A673 (cell line): ENCODE measurements around the gene PCBP3. TPM values are rescaled to one million over a fixed set of nuclear protein-coding genes. Genes with fewer than 3 reads are reported as not detected.

Source experiments
- BruUV-seq: library from RNA; stranded (reverse); fragments of 400-500 nt; replicated peaks from 2 replicates; lab custom pipeline; 2021; lab: Mats Ljungman, UMichigan
- CTCF ChIA-PET: fragments of 300-600 bp; sonication (Branson Sonifier 250); formaldehyde crosslinking; loops from one replicate; lab custom pipeline; 2022; ENCODE audit warnings: antibody characterized with exemption; lab: Charles Lee
- POLR2A ChIA-PET: fragments of 300-600 bp; sonication (Branson Sonifier 250); formaldehyde crosslinking; loops from one replicate; lab custom pipeline; 2022; ENCODE audit warnings: antibody characterized with exemption; ENCODE audit not compliant: low non-redundant PET; lab: Charles Lee
- DNase-seq: peaks from one replicate; pipeline ENCODE4 v3.0.0-alpha.2; 2015; ENCODE audit warnings: low spot score
- H3K27ac ChIP-seq: fragments of 200-600 bp; sonication (generic); 2 replicates; pipeline ENCODE4 v1.5.1; 2016; ENCODE audit warnings: mixed run types, low read depth, mild to moderate bottlenecking, mixed read lengths, antibody characterized with exemption, low read length; ENCODE audit not compliant: poor library complexity, severe bottlenecking
- H3K27me3 ChIP-seq: fragments of 200-600 bp; sonication (generic); replicated peaks from 2 replicates; pipeline ENCODE4 v1.6.1; 2017; ENCODE audit warnings: mixed run types, low read depth, mild to moderate bottlenecking, mixed read lengths, antibody characterized with exemption, low read length; ENCODE audit not compliant: insufficient read depth, poor library complexity
- H3K36me3 ChIP-seq: fragments of 200-600 bp; sonication (generic); 2 replicates; pipeline ENCODE4 v1.6.1; 2016; ENCODE audit warnings: mixed run types, mild to moderate bottlenecking, mixed read lengths, antibody characterized with exemption, low read length; ENCODE audit not compliant: insufficient read depth, poor library complexity, severe bottlenecking
- H3K4me1 ChIP-seq: fragments of 200-600 bp; sonication (generic); 2 replicates; pipeline ENCODE4 v1.6.1; 2017; ENCODE audit warnings: mixed run types, mild to moderate bottlenecking, mixed read lengths, antibody characterized with exemption, low read length; ENCODE audit not compliant: insufficient read depth, poor library complexity, severe bottlenecking
- H3K4me3 ChIP-seq: fragments of 200-600 bp; sonication (generic); 2 replicates; pipeline ENCODE4 v1.5.1; 2016; ENCODE audit warnings: low read depth, mixed run types, mild to moderate bottlenecking, mixed read lengths, low read length; ENCODE audit not compliant: poor library complexity, severe bottlenecking
- H3K9me3 ChIP-seq: fragments of 200-600 bp; sonication (generic); 2 replicates; pipeline ENCODE4 v1.6.1; 2016; ENCODE audit warnings: mixed run types, low read depth, mild to moderate bottlenecking, mixed read lengths, antibody characterized with exemption, low read length; ENCODE audit not compliant: poor library complexity, severe bottlenecking
- EZH2 ChIP-seq: fragments of 200-600 bp; sonication (generic); IDR thresholded peaks from 2 replicates; pipeline ENCODE4 v1.6.1; 2017; ENCODE audit warnings: borderline replicate concordance, low read depth, mild to moderate bottlenecking, mixed read lengths, antibody characterized with exemption, low read length; ENCODE audit not compliant: poor library complexity, severe bottlenecking
- intact Hi-C: fragments of 100-400 bp; cut with micrococcal nuclease; formaldehyde crosslinking; loops from one replicate; pipeline ENCODE4 v1.10.0; 2022; ENCODE audit not compliant: unreplicated experiment
- total RNA-seq: library from RNA; stranded (reverse); gene quantifications from 2 replicates; pipeline ENCODE4 v1.2.3, GENCODE V29; 2021
- TF ChIP-seq, protein P1 (sequence below): fragments of 300-800, 200-600 bp; sonication (generic); conservative IDR thresholded peaks from 2 replicates; pipeline ENCODE4 v1.5.1; 2017; ENCODE audit warnings: low read depth, mild to moderate bottlenecking, antibody characterized with exemption, low read length, moderate library complexity, mixed read lengths

The PCBP3 gene
- total RNA-seq, 1 experiment from 2014 or later = 25.6 TPM

DNA sequence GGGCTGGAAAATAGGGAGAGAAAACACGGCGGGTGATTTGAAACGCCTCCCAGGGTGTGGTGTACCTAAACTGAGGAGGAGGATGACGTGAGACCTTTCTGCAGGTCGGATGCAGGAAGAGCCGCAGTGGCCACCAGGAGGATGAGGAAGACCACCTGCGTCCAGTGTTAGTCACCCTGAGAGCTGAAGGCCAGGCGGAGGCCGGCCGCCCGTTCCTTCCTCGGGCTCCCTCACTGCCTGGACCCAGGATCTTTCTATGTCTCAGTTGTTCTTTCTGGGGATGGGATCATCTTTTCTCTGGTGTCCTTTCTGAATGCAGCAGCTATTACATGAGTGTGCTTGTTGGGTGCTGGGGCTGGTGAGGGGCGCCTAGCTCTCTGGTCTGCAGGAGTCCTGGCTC is 263.3 kb downstream of the PCBP3 start:
- no peak for DNase-seq
- no peaks in the 10 kb centered on the region for H3K27me3 ChIP-seq
- BruUV-seq = no TSS peak
- ChIA-PET POLR2A (no interaction called here), CTCF (no interaction called here)
- no peaks in the 10 kb centered on the region for H3K36me3 ChIP-seq
- H3K27ac ChIP-seq = no peak overlapping the region
- peaks cover 4% of the 10 kb centered on the region for H3K4me1 ChIP-seq
- H3K9me3 ChIP-seq = no peaks in the 10 kb centered on the region
- intact Hi-C loops = no loop called here
- TF ChIP-seq, protein P1, sequence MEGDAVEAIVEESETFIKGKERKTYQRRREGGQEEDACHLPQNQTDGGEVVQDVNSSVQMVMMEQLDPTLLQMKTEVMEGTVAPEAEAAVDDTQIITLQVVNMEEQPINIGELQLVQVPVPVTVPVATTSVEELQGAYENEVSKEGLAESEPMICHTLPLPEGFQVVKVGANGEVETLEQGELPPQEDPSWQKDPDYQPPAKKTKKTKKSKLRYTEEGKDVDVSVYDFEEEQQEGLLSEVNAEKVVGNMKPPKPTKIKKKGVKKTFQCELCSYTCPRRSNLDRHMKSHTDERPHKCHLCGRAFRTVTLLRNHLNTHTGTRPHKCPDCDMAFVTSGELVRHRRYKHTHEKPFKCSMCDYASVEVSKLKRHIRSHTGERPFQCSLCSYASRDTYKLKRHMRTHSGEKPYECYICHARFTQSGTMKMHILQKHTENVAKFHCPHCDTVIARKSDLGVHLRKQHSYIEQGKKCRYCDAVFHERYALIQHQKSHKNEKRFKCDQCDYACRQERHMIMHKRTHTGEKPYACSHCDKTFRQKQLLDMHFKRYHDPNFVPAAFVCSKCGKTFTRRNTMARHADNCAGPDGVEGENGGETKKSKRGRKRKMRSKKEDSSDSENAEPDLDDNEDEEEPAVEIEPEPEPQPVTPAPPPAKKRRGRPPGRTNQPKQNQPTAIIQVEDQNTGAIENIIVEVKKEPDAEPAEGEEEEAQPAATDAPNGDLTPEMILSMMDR = no peak
- no peak for TF ChIP-seq EZH2
- no peak overlapping the region for H3K4me3 ChIP-seq

- no peak for TF ChIP-seq EZH2
- TF ChIP-seq, protein P1 = no peak
- POLR2A ChIA-PET = no interaction called here
- no peak for DNase-seq
- Histone ChIP-seq H3K4me3 (no peak overlapping the region), H3K9me3 (no peaks in the 10 kb centered on the region), H3K27me3 (no peaks in the 10 kb centered on the region), H3K4me1 (peaks cover 22% of the 10 kb centered on the region), H3K27ac (no peak overlapping the region), H3K36me3 (no peaks in the 10 kb centered on the region)
- no TSS peak for BruUV-seq
- CTCF ChIA-PET = no interaction called here
- intact Hi-C loops = no loop called here
Observed at GRCh38 chr21:45908536-45909237, 265.2 kb downstream of the PCBP3 start.

GRCh38 chr21:45909238-45909988 is 265.9 kb downstream of the PCBP3 start:
- CTCF ChIA-PET = no interaction called here
- no TSS peak for BruUV-seq
- H3K9me3 ChIP-seq = no peaks in the 10 kb centered on the region
- POLR2A ChIA-PET = no interaction called here
- TF ChIP-seq, protein P1 = no peak
- H3K4me1 ChIP-seq = peaks cover 26% of the 10 kb centered on the region
- DNase-seq = no peak
- H3K27me3 ChIP-seq = no peaks in the 10 kb centered on the region
- H3K36me3 ChIP-seq = no peaks in the 10 kb centered on the region
- no peak overlapping the region for H3K27ac ChIP-seq
- no peak overlapping the region for H3K4me3 ChIP-seq
- intact Hi-C loops = no loop called here
